SK-N-SH (cell line): Measurements from ENCODE around the gene IMMP1L. TPM values are rescaled to one million over a fixed set of nuclear protein-coding genes. Genes with fewer than 3 reads are reported as not detected.

ENCODE experiments used
- CTCF ChIA-PET: fragments of 300-600, 350-600 bp; formaldehyde crosslinking; extraction: SDS; loops from one replicate; lab custom pipeline; 2021; lab: Yijun Ruan, JAX
- POLR2A ChIA-PET: fragments of 350-600 bp; sonication (Branson Sonifier 250); formaldehyde crosslinking; extraction: SDS; loops from one replicate; lab custom pipeline; 2020; ENCODE audit warnings: antibody characterized with exemption, inconsistent platforms; lab: Yijun Ruan, JAX
- DNase-seq: peaks from one replicate; pipeline ENCODE4 v3.0.0; 2012
- H2AFZ ChIP-seq: fragments of 200-600 bp; sonication (generic); 2 replicates; pipeline ENCODE4 v1.8.1; 2016; ENCODE audit warnings: antibody characterized with exemption, mild to moderate bottlenecking, low read depth
- H3F3A ChIP-seq: fragments of 200-600 bp; sonication (generic); replicated peaks from 2 replicates; pipeline ENCODE3; 2016; ENCODE audit warnings: antibody characterized with exemption, mild to moderate bottlenecking; ENCODE audit not compliant: insufficient read depth
- H3K27ac ChIP-seq, 2 experiments: fragments of 200-500 bp in 1 of 2; fragments of 200-600 bp in 1 of 2; sonication (Bioruptor generic) in 1 of 2; sonication (generic), shearing (Covaris generic) in 1 of 2; 2 replicates each; pipeline versions ENCODE4 v1.5.1 to v1.6.1; 2014 to 2016; ENCODE audit warnings: low read depth in 2 of 2, inconsistent platforms in 1 of 2, low read length in 1 of 2, mild to moderate bottlenecking in 1 of 2, mixed read lengths in 1 of 2
- H3K27me3 ChIP-seq: fragments of 200-600 bp; sonication (generic), shearing (Covaris generic); 2 replicates; pipeline ENCODE4 v1.6.1; 2016; ENCODE audit warnings: mixed run types; ENCODE audit not compliant: insufficient read depth
- H3K36me3 ChIP-seq, 2 experiments: fragments of 200-500 bp in 1 of 2; fragments of 200-600 bp in 1 of 2; sonication (Bioruptor generic) in 1 of 2; sonication (generic) in 1 of 2; replicated peaks in 1 of 2; 2 replicates each; pipeline versions ENCODE3 to v1.5.1; 2014 to 2016; ENCODE audit warnings: low read length in 1 of 2, mild to moderate bottlenecking in 1 of 2; ENCODE audit not compliant: insufficient read depth in 2 of 2, control insufficient read depth in 1 of 2
- H3K4me1 ChIP-seq, 2 experiments: fragments of 200-500 bp in 1 of 2; fragments of 200-600 bp in 1 of 2; sonication (Bioruptor generic) in 1 of 2; sonication (generic), shearing (Covaris generic) in 1 of 2; 2 replicates each; pipeline versions ENCODE4 v1.5.1 to v1.6.1; 2014 to 2016; ENCODE audit warnings: low read depth in 1 of 2, low read length in 1 of 2, mixed run types in 1 of 2; ENCODE audit not compliant: insufficient read depth in 2 of 2, control insufficient read depth in 1 of 2
- H3K4me2 ChIP-seq: fragments of 200-600 bp; sonication (generic), shearing (Covaris generic); 2 replicates; pipeline ENCODE4 v1.6.1; 2017; ENCODE audit warnings: mixed run types
- H3K4me3 ChIP-seq, 2 experiments: fragments of 200-500 bp in 1 of 2; fragments of 200-600 bp in 1 of 2; sonication (Bioruptor generic) in 1 of 2; sonication (generic), shearing (Covaris generic) in 1 of 2; 2 replicates each; pipeline versions ENCODE4 v1.5.1 to v1.8.1; 2014 to 2016; ENCODE audit warnings: low read depth in 2 of 2, inconsistent platforms in 1 of 2, low read length in 1 of 2, mild to moderate bottlenecking in 1 of 2, mixed read lengths in 1 of 2, moderate library complexity in 1 of 2
- H3K79me2 ChIP-seq: fragments of 200-600 bp; sonication (generic); 2 replicates; pipeline ENCODE4 v1.8.1; 2017; ENCODE audit warnings: mild to moderate bottlenecking; ENCODE audit not compliant: insufficient read depth
- H3K9ac ChIP-seq: fragments of 200-600 bp; sonication (generic); 2 replicates; pipeline ENCODE4 v1.6.1; 2017; ENCODE audit warnings: mixed run types
- H3K9me2 ChIP-seq: fragments of 200-600 bp; sonication (generic); 2 replicates; pipeline ENCODE4 v1.6.1; 2017; ENCODE audit warnings: mixed run types
- H3K9me3 ChIP-seq: fragments of 200-600 bp; sonication (generic); 2 replicates; pipeline ENCODE4 v1.6.1; 2017; ENCODE audit warnings: mixed run types, mild to moderate bottlenecking, moderate library complexity
- H4K20me1 ChIP-seq: fragments of 200-600 bp; sonication (generic); 2 replicates; pipeline ENCODE4 v1.6.1; 2017; ENCODE audit warnings: mild to moderate bottlenecking, mixed run types; ENCODE audit not compliant: insufficient read depth
- CHD2 ChIP-seq: fragments of 150-350 bp; IDR thresholded peaks from 2 replicates; pipeline ENCODE4 v1.6.1; 2018; ENCODE audit warnings: low read length; ENCODE audit not compliant: partially characterized antibody
- ELF1 ChIP-seq: IDR thresholded peaks from 2 replicates; pipeline ENCODE4 v1.4.0; 2012
- EP300 ChIP-seq, 2 experiments: IDR thresholded peaks; 2 replicates each; pipeline versions ENCODE4 v1.4.0 to v1.6.1; 2012; ENCODE audit warnings: borderline replicate concordance in 1 of 2, low read depth in 1 of 2, low read length in 1 of 2
- EZH2phosphoT487 ChIP-seq: fragments of 200-600 bp; sonication (generic); IDR thresholded peaks from 2 replicates; pipeline ENCODE4 v1.6.1; 2017; ENCODE audit warnings: low read depth, mixed run types, mild to moderate bottlenecking, antibody characterized with exemption, moderate library complexity, borderline replicate concordance
- GABPA ChIP-seq: IDR thresholded peaks from 2 replicates; pipeline ENCODE4 v1.4.0; 2012; ENCODE audit warnings: low read depth, mild to moderate bottlenecking
- GATA2 ChIP-seq: sonication (generic); formaldehyde crosslinking; IDR thresholded peaks from 2 replicates; pipeline ENCODE4 v1.5.0; 2020; ENCODE audit warnings: mild to moderate bottlenecking, missing genetic modification reagents
- MEF2A ChIP-seq: IDR thresholded peaks from 2 replicates; pipeline ENCODE4 v1.4.0; 2012; ENCODE audit warnings: low read depth, borderline replicate concordance
- MXI1 ChIP-seq: IDR thresholded peaks from 2 replicates; pipeline ENCODE4 v1.6.1; 2012; ENCODE audit warnings: mild to moderate bottlenecking, low read depth, low read length, improper control_type of control experiment
- NRF1 ChIP-seq: IDR thresholded peaks from 2 replicates; pipeline ENCODE4 v1.6.1; 2012; ENCODE audit warnings: low read depth, mild to moderate bottlenecking, low read length
- SIN3A ChIP-seq: IDR thresholded peaks from 2 replicates; pipeline ENCODE4 v1.6.1; 2012; ENCODE audit warnings: low read depth, mild to moderate bottlenecking, low read length, moderate library complexity, borderline replicate concordance
- SMC3 ChIP-seq: IDR thresholded peaks from 2 replicates; pipeline ENCODE4 v1.6.1; 2012; ENCODE audit warnings: low read depth, low read length, improper control_type of control experiment
- TAF1 ChIP-seq: IDR thresholded peaks from 2 replicates; pipeline ENCODE4 v1.6.1; 2012; ENCODE audit warnings: low read depth, mild to moderate bottlenecking, low read length, moderate library complexity, borderline replicate concordance
- TCF12 ChIP-seq: IDR thresholded peaks from 2 replicates; pipeline ENCODE4 v1.4.0; 2012
- YY1 ChIP-seq: IDR thresholded peaks from 2 replicates; pipeline ENCODE4 v1.4.0; 2012; ENCODE audit warnings: low read depth, mild to moderate bottlenecking
- WGBS: methylation state at CpG from one replicate; pipeline ENCODE4 v1.1.6; 2017; ENCODE audit warnings: low lambda C conversion rate; 5-methylcytosine and 5-hydroxymethylcytosine counted together
- polyA plus RNA-seq, 3 experiments: library from polyadenylated mRNA; depleted of rRNA; stranded (reverse); fragments of >200 nt; gene quantifications; 2 replicates each; pipeline ENCODE4 v1.2.3, GENCODE V29; 2012
- TF ChIP-seq, protein P1 (sequence below): fragments of 150-350 bp; IDR thresholded peaks from 2 replicates; pipeline ENCODE4 v1.6.1; 2017; ENCODE audit warnings: antibody characterized with exemption, low read length, low read depth, borderline replicate concordance

Gene IMMP1L
- polyA plus RNA-seq, 1 of the 3 experiments (the other 2 are of a cell fraction): 40.9 TPM

DNA sequence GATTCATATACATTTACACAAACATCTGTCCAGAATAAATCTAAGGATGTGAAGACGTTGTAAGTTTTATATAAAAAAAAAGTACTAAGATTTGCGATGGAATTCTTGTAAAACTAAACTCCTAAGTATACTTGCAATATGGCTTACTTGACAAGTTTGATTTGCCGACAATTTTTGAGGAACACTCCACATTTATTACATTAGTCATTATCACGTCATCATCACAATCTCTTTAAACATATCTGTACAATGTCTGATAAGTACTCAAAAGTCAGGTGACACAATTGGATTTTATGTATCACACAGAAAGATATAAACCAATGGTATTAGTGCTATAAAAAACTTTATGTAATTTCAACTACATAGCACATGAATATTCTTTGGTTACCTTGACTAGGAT lies 30.4 kb downstream of the IMMP1L start:
- Histone ChIP-seq H3K36me3 (no peaks in the 10 kb centered on the region), H4K20me1 (no peaks in the 10 kb centered on the region), H3K79me2 (peaks cover 11% of the 10 kb centered on the region; the same call in 1 of the 2 replicates), H3F3A (no peaks in the 10 kb centered on the region), H3K4me2 (no peak overlapping the region), H2AFZ (no peak overlapping the region), H3K27me3 (no peaks in the 10 kb centered on the region), H3K9ac (no peak overlapping the region), H3K9me2 (no peaks in the 10 kb centered on the region), H3K4me3 (no peak overlapping the region), H3K27ac (no peak overlapping the region), H3K4me1 (peaks cover 5 to 22% of the 10 kb centered on the region in 2 experiments; a peak in 3 of 4 replicates), H3K9me3 (no peaks in the 10 kb centered on the region; the same call in 1 of the 2 replicates)
- ChIA-PET CTCF (no interaction called here), POLR2A (no interaction called here)
- DNase-seq: no peak
- TF ChIP-seq ELF1: no peak
- no peak for TF ChIP-seq TCF12
- no peak for TF ChIP-seq SMC3
- TF ChIP-seq GATA2 (CRISPR knock-in tag): peak; percentile 20; the same call in 1 of the 2 replicates
- TF ChIP-seq, protein P1, sequence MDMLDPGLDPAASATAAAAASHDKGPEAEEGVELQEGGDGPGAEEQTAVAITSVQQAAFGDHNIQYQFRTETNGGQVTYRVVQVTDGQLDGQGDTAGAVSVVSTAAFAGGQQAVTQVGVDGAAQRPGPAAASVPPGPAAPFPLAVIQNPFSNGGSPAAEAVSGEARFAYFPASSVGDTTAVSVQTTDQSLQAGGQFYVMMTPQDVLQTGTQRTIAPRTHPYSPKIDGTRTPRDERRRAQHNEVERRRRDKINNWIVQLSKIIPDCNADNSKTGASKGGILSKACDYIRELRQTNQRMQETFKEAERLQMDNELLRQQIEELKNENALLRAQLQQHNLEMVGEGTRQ: no peak
- peak in 1 of 2 experiments; percentile 36; a peak in 1 of 4 replicates for TF ChIP-seq EP300 (IDR thresholded peaks at IDR 0.05; ENCODE audit: borderline replicate concordance in 1 of 2, low read depth in 1 of 2, low read length in 1 of 2)
- no peak for TF ChIP-seq GABPA
- TF ChIP-seq MXI1: no peak
- no peak for TF ChIP-seq SIN3A
- 87% methylated on average over 4 of the region's 4 CpGs for WGBS

DNA sequence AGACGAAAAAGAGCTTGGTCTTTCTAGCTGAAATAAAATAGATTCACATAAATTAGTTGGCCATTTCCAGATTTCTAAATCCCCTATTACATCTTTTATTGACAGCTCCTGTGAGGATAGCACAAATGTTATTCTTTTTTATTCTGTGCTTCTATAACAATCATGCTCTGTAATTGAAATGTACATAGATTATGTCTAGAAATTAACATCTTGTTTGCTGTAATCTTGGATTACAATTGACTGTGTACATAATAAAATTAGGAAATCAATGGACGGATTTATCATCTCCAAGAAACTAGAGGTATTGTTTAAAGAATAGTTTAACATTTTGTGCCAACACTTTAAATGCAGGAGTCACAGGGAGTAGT lies 31.2 kb downstream of the IMMP1L start:
- ChIA-PET CTCF (no interaction called here), POLR2A (no interaction called here)
- no peak overlapping the region for H2AFZ ChIP-seq
- WGBS: 84% methylated on average over 2 of the region's 2 CpGs
- H3K9me2 ChIP-seq: no peaks in the 10 kb centered on the region
- peak overlapping the region in 1 of 2 experiments; percentile 53; a peak in 2 of 4 replicates for H3K27ac ChIP-seq
- no peaks in the 10 kb centered on the region for H3K27me3 ChIP-seq
- H3K9ac ChIP-seq: no peak overlapping the region
- peaks cover 5 to 22% of the 10 kb centered on the region in 2 experiments; a peak in 3 of 4 replicates for H3K4me1 ChIP-seq
- H3K9me3 ChIP-seq: no peaks in the 10 kb centered on the region
- H3F3A ChIP-seq: no peaks in the 10 kb centered on the region
- no peak overlapping the region for H3K4me3 ChIP-seq
- H3K79me2 ChIP-seq: peaks cover 11% of the 10 kb centered on the region; the same call in 1 of the 2 replicates
- TF ChIP-seq CHD2 (no peak), EZH2phosphoT487 (no peak), SIN3A (no peak), TAF1 (no peak), MEF2A (no peak), YY1 (no peak), NRF1 (no peak)
- TF ChIP-seq, all 33 proteins: peak for 0
- no peaks in the 10 kb centered on the region for H3K36me3 ChIP-seq
- no peak for DNase-seq
- no peaks in the 10 kb centered on the region for H4K20me1 ChIP-seq
- no peak overlapping the region for H3K4me2 ChIP-seq
